HEK293 (cell line): ENCODE measurements around the gene ARTN.

ENCODE experiments used
- CTCF ChIA-PET: fragments of 350-600 bp; formaldehyde crosslinking; extraction: SDS; loops from one replicate; lab custom pipeline; 2021; ENCODE audit warnings: antibody characterized with exemption; lab: Yijun Ruan, JAX
- POLR2A ChIA-PET: fragments of 300-600 bp; formaldehyde crosslinking; extraction: SDS; loops from one replicate; lab custom pipeline; 2020; ENCODE audit warnings: antibody characterized with exemption, inconsistent platforms; lab: Yijun Ruan, JAX
- H3K27ac ChIP-seq: fragments of 200-500 bp; sonication (Bioruptor generic); 2 replicates; pipeline ENCODE4 v1.5.1; 2014; ENCODE audit warnings: low read depth, low read length, control low read depth, inconsistent platforms; ENCODE audit errors: extremely low read depth
- H3K36me3 ChIP-seq, 2 experiments: fragments of 200-500 bp in 1 of 2; sonication (Bioruptor generic) in 1 of 2; 1 replicate in 1 of 2; 2 replicates in 1 of 2; pipeline ENCODE4 v1.5.1; 2014 to 2017; ENCODE audit warnings: inconsistent platforms in 2 of 2, low read length in 2 of 2; ENCODE audit not compliant: control insufficient read depth in 2 of 2, insufficient read depth in 1 of 2
- H3K4me1 ChIP-seq: fragments of 200-500 bp; sonication (Bioruptor generic); 2 replicates; pipeline ENCODE4 v1.5.1; 2014; ENCODE audit warnings: mild to moderate bottlenecking, low read length, inconsistent platforms; ENCODE audit not compliant: control insufficient read depth, insufficient read depth
- H3K4me3 ChIP-seq: 2 replicates; pipeline ENCODE4 v1.5.1; 2011; ENCODE audit warnings: low read depth, mild to moderate bottlenecking, control low read depth, low read length, moderate library complexity
- H3K9me3 ChIP-seq: fragments of 200-500 bp; sonication (Bioruptor generic); 2 replicates; pipeline ENCODE4 v1.5.1; 2014; ENCODE audit warnings: low read depth, low read length, inconsistent platforms; ENCODE audit not compliant: control insufficient read depth, insufficient read depth
- FEZF1 ChIP-seq: fragments of 450-650 bp; formaldehyde crosslinking; IDR thresholded peaks from 2 replicates; pipeline ENCODE4 v1.5.1; 2016; ENCODE audit warnings: missing biosample characterization, missing genetic modification characterization
- HIC1 ChIP-seq: fragments of 450-650 bp; formaldehyde crosslinking; IDR thresholded peaks from 2 replicates; pipeline ENCODE4 v1.5.1; 2016; ENCODE audit warnings: missing biosample characterization, missing genetic modification characterization
- KLF17 ChIP-seq: fragments of 450-650 bp; formaldehyde crosslinking; IDR thresholded peaks from 2 replicates; pipeline ENCODE4 v1.5.1; 2016; ENCODE audit warnings: missing biosample characterization, missing genetic modification characterization
- SCRT1 ChIP-seq: fragments of 450-650 bp; formaldehyde crosslinking; IDR thresholded peaks from 2 replicates; pipeline ENCODE4 v1.5.1; 2016; ENCODE audit warnings: missing biosample characterization, missing genetic modification characterization, borderline replicate concordance
- ZBTB17 ChIP-seq: fragments of 450-650 bp; formaldehyde crosslinking; IDR thresholded peaks from 2 replicates; pipeline ENCODE4 v1.5.1; 2016; ENCODE audit warnings: missing biosample characterization, missing genetic modification characterization
- ZBTB48 ChIP-seq: fragments of 450-650 bp; formaldehyde crosslinking; IDR thresholded peaks from 2 replicates; pipeline ENCODE4 v1.5.1; 2016; ENCODE audit warnings: missing biosample characterization, missing genetic modification characterization
- ZBTB7A ChIP-seq: fragments of 450-650 bp; formaldehyde crosslinking; IDR thresholded peaks from 2 replicates; pipeline ENCODE4 v1.5.1; 2016; ENCODE audit warnings: low read depth, missing biosample characterization, missing genetic modification characterization
- ZIC2 ChIP-seq: fragments of 450-650 bp; formaldehyde crosslinking; IDR thresholded peaks from 2 replicates; pipeline ENCODE4 v1.5.1; 2016; ENCODE audit warnings: missing biosample characterization, missing genetic modification characterization
- ZNF10 ChIP-seq: fragments of 450-650 bp; formaldehyde crosslinking; IDR thresholded peaks from 2 replicates; pipeline ENCODE4 v1.5.1; 2017; ENCODE audit warnings: missing biosample characterization, missing genetic modification characterization
- ZNF157 ChIP-seq: fragments of 450-650 bp; formaldehyde crosslinking; IDR thresholded peaks from 2 replicates; pipeline ENCODE4 v1.5.1; 2016; ENCODE audit warnings: missing biosample characterization, missing genetic modification characterization
- ZNF169 ChIP-seq: fragments of 450-650 bp; formaldehyde crosslinking; IDR thresholded peaks from 2 replicates; pipeline ENCODE4 v1.5.1; 2016; ENCODE audit warnings: missing biosample characterization, missing genetic modification characterization
- ZNF202 ChIP-seq: fragments of 450-650 bp; formaldehyde crosslinking; IDR thresholded peaks from 2 replicates; pipeline ENCODE4 v1.5.1; 2016; ENCODE audit warnings: missing biosample characterization, missing genetic modification characterization, borderline replicate concordance
- ZNF248 ChIP-seq: fragments of 450-650 bp; formaldehyde crosslinking; IDR thresholded peaks from 2 replicates; pipeline ENCODE4 v1.5.1; 2017; ENCODE audit warnings: missing biosample characterization, missing genetic modification characterization
- ZNF26 ChIP-seq: fragments of 450-650 bp; formaldehyde crosslinking; IDR thresholded peaks from 2 replicates; pipeline ENCODE4 v1.5.1; 2016; ENCODE audit warnings: missing biosample characterization, missing genetic modification characterization
- ZNF280D ChIP-seq: fragments of 450-650 bp; formaldehyde crosslinking; IDR thresholded peaks from 2 replicates; pipeline ENCODE4 v1.5.1; 2016; ENCODE audit warnings: missing biosample characterization, missing genetic modification characterization
- ZNF335 ChIP-seq: fragments of 450-650 bp; formaldehyde crosslinking; conservative IDR thresholded peaks from 2 replicates; pipeline ENCODE4 v1.5.1; 2016; ENCODE audit warnings: missing biosample characterization, missing genetic modification characterization
- ZNF426 ChIP-seq: fragments of 450-650 bp; formaldehyde crosslinking; IDR thresholded peaks from 2 replicates; pipeline ENCODE4 v1.5.1; 2017; ENCODE audit warnings: missing biosample characterization, missing genetic modification characterization, mild to moderate bottlenecking, inconsistent platforms, moderate library complexity
- ZNF433 ChIP-seq: fragments of 450-650 bp; formaldehyde crosslinking; IDR thresholded peaks from 2 replicates; pipeline ENCODE4 v1.5.1; 2016; ENCODE audit warnings: missing biosample characterization, missing genetic modification characterization, low read depth
- ZNF571 ChIP-seq: fragments of 450-650 bp; formaldehyde crosslinking; IDR thresholded peaks from 2 replicates; pipeline ENCODE4 v1.5.0; 2017; ENCODE audit warnings: missing biosample characterization, missing genetic modification characterization
- ZNF600 ChIP-seq: fragments of 450-650 bp; formaldehyde crosslinking; IDR thresholded peaks from 2 replicates; pipeline ENCODE4 v1.5.1; 2016; ENCODE audit warnings: missing biosample characterization, missing genetic modification characterization
- ZNF626 ChIP-seq: fragments of 450-650 bp; sonication (Bioruptor Pico); formaldehyde crosslinking; IDR thresholded peaks from 2 replicates; pipeline ENCODE4 v1.5.1; 2018; ENCODE audit warnings: missing biosample characterization, missing genetic modification characterization, inconsistent platforms
- ZNF785 ChIP-seq: fragments of 450-650 bp; formaldehyde crosslinking; IDR thresholded peaks from 2 replicates; pipeline ENCODE4 v1.5.1; 2016; ENCODE audit warnings: missing biosample characterization, missing genetic modification characterization
- ZNF830 ChIP-seq: fragments of 450-650 bp; IDR thresholded peaks from 2 replicates; pipeline ENCODE4 v1.5.0; 2018; ENCODE audit warnings: missing biosample characterization, missing genetic modification characterization, low read depth, mild to moderate bottlenecking, moderate library complexity
- TF ChIP-seq, protein P1 (sequence below): fragments of 450-650 bp; formaldehyde crosslinking; IDR thresholded peaks from 2 replicates; pipeline ENCODE4 v1.5.1; 2016; ENCODE audit warnings: missing biosample characterization, missing genetic modification characterization, borderline replicate concordance

Gene ARTN

DNA sequence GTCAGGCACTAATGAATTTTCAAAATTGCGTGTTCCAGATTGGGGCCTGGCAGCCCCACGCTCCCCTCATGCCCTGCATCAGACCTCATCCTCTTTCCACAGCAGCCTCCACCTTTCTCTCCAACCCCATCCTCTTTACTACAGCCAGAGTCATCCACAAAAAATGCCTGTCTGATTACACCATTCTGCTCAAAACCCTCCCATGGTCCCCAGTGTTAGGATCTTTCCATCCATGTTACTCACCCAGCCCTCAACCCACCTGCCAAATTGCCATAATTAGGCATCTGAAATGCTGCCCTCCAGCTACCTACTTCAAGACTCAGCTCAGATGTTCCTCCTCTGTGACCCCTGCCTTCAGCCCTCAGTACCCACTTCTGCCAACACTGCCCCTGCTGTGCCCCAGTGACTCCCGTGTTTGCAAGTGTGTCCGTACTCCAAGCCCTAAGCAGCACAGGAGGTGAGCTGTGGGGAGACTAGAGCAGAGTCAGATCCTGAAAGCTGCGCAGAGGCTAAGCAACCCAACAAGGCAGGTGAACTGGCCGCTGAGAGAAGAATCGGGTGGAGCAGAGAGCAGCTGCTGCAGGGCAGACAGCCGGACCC is 715 bp upstream of the ARTN start:
- peaks cover 3% of the 10 kb centered on the region; the same call in 1 of the 2 replicates for H3K4me1 ChIP-seq
- TF ChIP-seq ZBTB48 (tag by site-specific recombination) (0 out of 2 replicates have a peak, but pooled peaks have one; percentile 43), ZNF433 (tag by site-specific recombination) (no peak), ZBTB7A (tag by site-specific recombination) (no peak), ZNF248 (tag by site-specific recombination) (no peak), ZNF169 (no peak), ZNF571 (no peak), ZNF600 (tag by site-specific recombination) (peak; percentile 13), ZNF626 (no peak), SCRT1 (tag by site-specific recombination) (no peak), ZNF785 (no peak), ZNF280D (tag by site-specific recombination) (no peak), ZNF335 (peak; percentile 93), ZBTB17 (tag by site-specific recombination) (peak; percentile 52; the same call in 1 of the 2 replicates), ZNF157 (tag by site-specific recombination) (no peak), ZNF830 (no peak), FEZF1 (tag by site-specific recombination) (no peak), ZNF10 (tag by site-specific recombination) (no peak), ZNF26 (tag by site-specific recombination) (no peak), KLF17 (tag by site-specific recombination) (peak; percentile 54), HIC1 (tag by site-specific recombination) (peak; percentile 75), ZNF426 (tag by site-specific recombination) (no peak), ZIC2 (tag by site-specific recombination) (peak; percentile 66), ZNF202 (no peak)
- TF ChIP-seq, protein P1, sequence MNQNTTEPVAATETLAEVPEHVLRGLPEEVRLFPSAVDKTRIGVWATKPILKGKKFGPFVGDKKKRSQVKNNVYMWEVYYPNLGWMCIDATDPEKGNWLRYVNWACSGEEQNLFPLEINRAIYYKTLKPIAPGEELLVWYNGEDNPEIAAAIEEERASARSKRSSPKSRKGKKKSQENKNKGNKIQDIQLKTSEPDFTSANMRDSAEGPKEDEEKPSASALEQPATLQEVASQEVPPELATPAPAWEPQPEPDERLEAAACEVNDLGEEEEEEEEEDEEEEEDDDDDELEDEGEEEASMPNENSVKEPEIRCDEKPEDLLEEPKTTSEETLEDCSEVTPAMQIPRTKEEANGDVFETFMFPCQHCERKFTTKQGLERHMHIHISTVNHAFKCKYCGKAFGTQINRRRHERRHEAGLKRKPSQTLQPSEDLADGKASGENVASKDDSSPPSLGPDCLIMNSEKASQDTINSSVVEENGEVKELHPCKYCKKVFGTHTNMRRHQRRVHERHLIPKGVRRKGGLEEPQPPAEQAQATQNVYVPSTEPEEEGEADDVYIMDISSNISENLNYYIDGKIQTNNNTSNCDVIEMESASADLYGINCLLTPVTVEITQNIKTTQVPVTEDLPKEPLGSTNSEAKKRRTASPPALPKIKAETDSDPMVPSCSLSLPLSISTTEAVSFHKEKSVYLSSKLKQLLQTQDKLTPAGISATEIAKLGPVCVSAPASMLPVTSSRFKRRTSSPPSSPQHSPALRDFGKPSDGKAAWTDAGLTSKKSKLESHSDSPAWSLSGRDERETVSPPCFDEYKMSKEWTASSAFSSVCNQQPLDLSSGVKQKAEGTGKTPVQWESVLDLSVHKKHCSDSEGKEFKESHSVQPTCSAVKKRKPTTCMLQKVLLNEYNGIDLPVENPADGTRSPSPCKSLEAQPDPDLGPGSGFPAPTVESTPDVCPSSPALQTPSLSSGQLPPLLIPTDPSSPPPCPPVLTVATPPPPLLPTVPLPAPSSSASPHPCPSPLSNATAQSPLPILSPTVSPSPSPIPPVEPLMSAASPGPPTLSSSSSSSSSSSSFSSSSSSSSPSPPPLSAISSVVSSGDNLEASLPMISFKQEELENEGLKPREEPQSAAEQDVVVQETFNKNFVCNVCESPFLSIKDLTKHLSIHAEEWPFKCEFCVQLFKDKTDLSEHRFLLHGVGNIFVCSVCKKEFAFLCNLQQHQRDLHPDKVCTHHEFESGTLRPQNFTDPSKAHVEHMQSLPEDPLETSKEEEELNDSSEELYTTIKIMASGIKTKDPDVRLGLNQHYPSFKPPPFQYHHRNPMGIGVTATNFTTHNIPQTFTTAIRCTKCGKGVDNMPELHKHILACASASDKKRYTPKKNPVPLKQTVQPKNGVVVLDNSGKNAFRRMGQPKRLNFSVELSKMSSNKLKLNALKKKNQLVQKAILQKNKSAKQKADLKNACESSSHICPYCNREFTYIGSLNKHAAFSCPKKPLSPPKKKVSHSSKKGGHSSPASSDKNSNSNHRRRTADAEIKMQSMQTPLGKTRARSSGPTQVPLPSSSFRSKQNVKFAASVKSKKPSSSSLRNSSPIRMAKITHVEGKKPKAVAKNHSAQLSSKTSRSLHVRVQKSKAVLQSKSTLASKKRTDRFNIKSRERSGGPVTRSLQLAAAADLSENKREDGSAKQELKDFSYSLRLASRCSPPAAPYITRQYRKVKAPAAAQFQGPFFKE (tag by site-specific recombination), result no peak

More for the DNA sequence above, 715 bp upstream of the ARTN start:
- no peaks in the 10 kb centered on the region for H3K9me3 ChIP-seq
- no peak overlapping the region; the same call in 1 of the 2 replicates for H3K27ac ChIP-seq
- peaks cover 0 to 9% of the 10 kb centered on the region in 2 experiments; a peak in 1 of 3 replicates for H3K36me3 ChIP-seq
- CTCF ChIA-PET, result interaction anchor here (0.6 to 12.4 kb wide), 10 partner anchors 8 to 226 kb away, joined by 3 to 555 read pairs (median 4); partner anchors contain the start of gene IPO13
- peak overlapping the region; percentile 35 for H3K4me3 ChIP-seq
- POLR2A ChIA-PET, result interaction anchor here (0.9 to 1.2 kb wide), 2 partner anchors 14 to 170 kb away, joined by 3 read pairs; partner anchors contain the start of gene IPO13
